Measurements from ENCODE around the gene SMAD6.
"Not testable (repeated sequence)": the region's sequence is repeated elsewhere in the genome, so short reads cannot be mapped to it uniquely, and the experiment has no call there.

The SMAD6 gene

DNA sequence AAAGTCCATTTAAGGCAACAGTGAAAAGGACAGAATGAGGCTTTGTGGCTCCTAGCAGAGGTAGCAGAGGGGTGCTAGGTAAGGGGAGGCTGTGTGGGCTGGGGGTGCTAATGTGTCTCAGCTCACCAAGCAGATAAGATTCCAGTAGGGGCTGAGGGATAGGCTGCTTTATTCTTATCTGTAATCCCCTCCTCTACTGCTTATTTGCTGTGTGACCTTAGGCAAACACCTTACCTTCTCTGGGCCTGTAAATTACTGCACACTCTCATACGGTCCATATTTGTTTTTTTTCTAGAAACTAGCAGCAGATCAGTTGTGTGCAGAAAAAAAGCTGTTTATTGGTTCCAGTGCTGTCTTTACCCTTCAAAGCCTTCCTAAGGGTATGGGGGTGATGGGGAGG lies 52.8 kb downstream of the SMAD6 start:
- H3K4me1 Mint-ChIP-seq: peaks cover 4% of the 10 kb centered on the region
- ATAC-seq (ENCODE audit: low read depth) (no peak), DNase-seq (ENCODE audit: low spot score in 2 of 2) (no peak)
- H3K27ac Mint-ChIP-seq: no peak overlapping the region
- no peak overlapping the region for H3K4me3 Mint-ChIP-seq
- H3K9me3 Mint-ChIP-seq: peaks cover 5% of the 10 kb centered on the region
- H3K36me3 Mint-ChIP-seq: peaks cover 6% of the 10 kb centered on the region
- peaks cover 15% of the 10 kb centered on the region for H3K27me3 Mint-ChIP-seq

DNA sequence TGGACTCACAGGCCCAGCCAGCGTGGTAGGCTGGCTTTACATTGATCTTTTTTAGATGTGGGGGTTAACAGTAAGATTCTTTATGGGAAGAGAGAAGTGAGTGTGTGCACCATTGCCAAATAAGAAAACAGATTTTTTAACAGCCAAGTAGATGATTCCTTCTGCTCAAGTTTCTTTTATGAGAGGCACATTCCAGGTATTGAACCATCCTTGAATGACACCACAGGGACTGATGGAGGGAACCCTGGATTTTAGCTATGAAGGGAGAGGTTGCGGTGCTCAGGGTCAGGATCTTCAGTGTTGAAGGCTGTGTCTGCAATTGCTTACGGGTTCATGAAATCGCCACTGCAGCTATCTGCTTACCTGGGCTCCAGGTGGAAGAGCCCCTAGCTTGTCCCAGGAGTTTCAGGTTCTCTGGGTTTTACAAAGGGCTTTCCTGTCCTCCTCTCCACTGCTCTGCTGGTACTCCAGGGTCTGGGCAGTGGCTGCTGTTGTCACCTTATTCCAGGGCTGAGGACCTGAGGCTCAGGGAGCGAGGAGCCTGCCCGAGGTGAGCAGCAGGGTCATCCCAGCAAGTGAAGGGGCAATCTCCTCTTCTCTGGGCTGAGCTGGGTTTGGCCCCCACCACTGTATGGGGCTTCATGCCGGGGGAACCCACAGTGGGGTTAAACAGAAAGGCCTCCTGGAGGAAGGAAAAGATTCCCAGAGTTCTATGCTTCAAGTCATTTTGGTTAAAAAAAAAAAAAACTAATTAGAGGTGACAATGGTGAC lies 53.4 kb downstream of the SMAD6 start:
- Mint-ChIP-seq H3K27ac (no peak overlapping the region), H3K4me3 (no peak overlapping the region), H3K27me3 (peaks cover 18% of the 10 kb centered on the region), H3K9me3 (peaks cover 5% of the 10 kb centered on the region), H3K36me3 (peaks cover 6% of the 10 kb centered on the region), H3K4me1 (peaks cover 4% of the 10 kb centered on the region)
- ATAC-seq (ENCODE audit: low read depth) (no peak), DNase-seq (ENCODE audit: low spot score in 2 of 2) (no peak)

DNA sequence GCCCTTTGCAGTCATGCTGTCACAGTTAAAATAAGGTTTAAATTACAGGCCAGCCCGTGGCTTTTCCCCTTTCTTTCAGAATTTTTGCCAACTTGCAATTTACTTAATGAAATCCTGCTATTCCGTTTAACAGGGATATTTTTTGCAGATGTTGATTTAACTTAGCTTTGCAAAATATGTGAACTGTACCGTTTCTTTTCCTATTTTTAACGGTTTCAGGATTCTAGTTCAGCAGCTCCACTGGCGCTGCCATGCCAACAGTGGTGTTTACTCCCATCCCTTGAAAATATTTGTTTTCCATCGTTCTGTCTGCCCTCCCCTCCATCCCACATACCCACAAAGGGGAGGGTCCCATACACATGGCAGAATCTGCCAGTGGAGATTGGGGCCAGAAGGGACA lies 54.3 kb downstream of the SMAD6 start:
- peaks cover 18% of the 10 kb centered on the region for H3K27me3 Mint-ChIP-seq
- peaks cover 5% of the 10 kb centered on the region for H3K9me3 Mint-ChIP-seq
- no peak for DNase-seq (ENCODE audit: low spot score in 2 of 2)
- H3K4me3 Mint-ChIP-seq: no peak overlapping the region
- no peak for ATAC-seq (ENCODE audit: low read depth)
- no peak overlapping the region for H3K27ac Mint-ChIP-seq
- H3K36me3 Mint-ChIP-seq: peaks cover 6% of the 10 kb centered on the region
- H3K4me1 Mint-ChIP-seq: peaks cover 4% of the 10 kb centered on the region

DNA sequence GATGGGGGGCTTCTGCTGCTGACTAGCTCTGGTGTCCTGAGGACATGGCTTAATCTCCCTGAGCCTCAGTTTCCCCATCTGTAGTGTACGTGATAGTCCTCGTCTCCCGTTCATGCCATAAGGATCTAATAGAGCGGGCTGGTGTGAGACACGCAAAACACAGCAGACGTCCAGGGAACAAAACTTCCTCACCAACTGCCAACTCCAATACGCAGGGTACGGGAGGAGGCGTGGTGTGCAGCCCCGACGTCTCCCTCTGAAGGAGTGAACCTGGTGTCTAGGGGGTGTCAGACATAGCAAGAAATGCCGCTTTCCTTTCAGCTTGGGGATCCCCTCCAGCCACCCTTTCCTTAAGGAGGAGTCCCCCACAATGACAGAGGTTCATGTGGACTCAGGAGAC lies 55.0 kb downstream of the SMAD6 start:
- H3K4me3 Mint-ChIP-seq: no peak overlapping the region
- peaks cover 18% of the 10 kb centered on the region for H3K27me3 Mint-ChIP-seq
- H3K9me3 Mint-ChIP-seq: peaks cover 5% of the 10 kb centered on the region
- ATAC-seq (ENCODE audit: low read depth) (no peak), DNase-seq (ENCODE audit: low spot score in 2 of 2) (no peak)
- H3K36me3 Mint-ChIP-seq: peaks cover 6% of the 10 kb centered on the region
- peaks cover 4% of the 10 kb centered on the region for H3K4me1 Mint-ChIP-seq
- H3K27ac Mint-ChIP-seq: no peak overlapping the region

DNA sequence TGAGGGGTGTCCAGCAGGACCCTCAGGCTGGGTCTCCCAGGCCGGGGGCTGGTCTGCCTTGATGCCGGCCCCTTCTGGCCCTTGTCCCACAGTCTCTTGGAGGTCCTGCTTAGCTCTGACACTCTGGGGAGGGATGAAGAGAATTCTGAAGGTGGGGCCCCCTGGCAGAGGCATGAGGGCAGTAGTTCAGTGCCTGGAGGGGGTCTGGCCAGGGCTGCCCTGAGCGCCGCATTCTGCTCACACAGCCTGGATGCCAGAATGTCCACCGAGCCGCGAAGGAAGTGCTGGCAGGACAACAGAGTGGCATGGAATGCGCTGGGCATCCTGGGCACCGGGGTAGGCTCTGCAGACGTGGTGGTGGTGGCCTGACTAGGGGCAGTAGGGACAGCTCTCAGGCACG lies 55.5 kb downstream of the SMAD6 start:
- no peak overlapping the region for H3K27ac Mint-ChIP-seq
- peaks cover 4% of the 10 kb centered on the region for H3K4me1 Mint-ChIP-seq
- peaks cover 6% of the 10 kb centered on the region for H3K36me3 Mint-ChIP-seq
- peaks cover 22% of the 10 kb centered on the region for H3K27me3 Mint-ChIP-seq
- no peak overlapping the region for H3K4me3 Mint-ChIP-seq
- peaks cover 5% of the 10 kb centered on the region for H3K9me3 Mint-ChIP-seq
- ATAC-seq (ENCODE audit: low read depth) (no peak), DNase-seq (ENCODE audit: low spot score in 2 of 2) (no peak)

DNA sequence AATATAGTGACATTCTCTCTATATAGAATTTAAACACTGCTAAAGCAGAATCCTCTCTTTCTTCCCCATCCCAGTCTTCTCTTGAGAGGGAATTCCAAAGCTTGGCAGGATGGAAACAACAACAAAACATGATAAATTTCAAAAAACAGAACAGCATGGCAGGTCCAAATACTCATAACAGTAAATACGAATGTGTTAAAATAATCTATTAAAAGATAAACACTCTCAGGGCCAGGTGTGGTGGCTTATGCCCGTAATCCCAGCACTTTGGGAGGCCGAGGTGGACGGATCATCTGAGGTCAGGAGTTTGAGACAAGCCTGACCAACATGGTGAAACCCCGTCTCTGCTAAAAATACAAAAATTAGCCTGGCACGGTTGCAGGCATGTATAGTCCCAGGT lies 56.2 kb downstream of the SMAD6 start:
- not testable (repeated sequence) for H3K9me3 Mint-ChIP-seq; H3K36me3 Mint-ChIP-seq; DNase-seq (ENCODE audit: low spot score in 2 of 2); H3K27ac Mint-ChIP-seq; H3K4me3 Mint-ChIP-seq; H3K4me1 Mint-ChIP-seq; ATAC-seq (ENCODE audit: low read depth)
- H3K27me3 Mint-ChIP-seq: peaks cover 24% of the 10 kb centered on the region

DNA sequence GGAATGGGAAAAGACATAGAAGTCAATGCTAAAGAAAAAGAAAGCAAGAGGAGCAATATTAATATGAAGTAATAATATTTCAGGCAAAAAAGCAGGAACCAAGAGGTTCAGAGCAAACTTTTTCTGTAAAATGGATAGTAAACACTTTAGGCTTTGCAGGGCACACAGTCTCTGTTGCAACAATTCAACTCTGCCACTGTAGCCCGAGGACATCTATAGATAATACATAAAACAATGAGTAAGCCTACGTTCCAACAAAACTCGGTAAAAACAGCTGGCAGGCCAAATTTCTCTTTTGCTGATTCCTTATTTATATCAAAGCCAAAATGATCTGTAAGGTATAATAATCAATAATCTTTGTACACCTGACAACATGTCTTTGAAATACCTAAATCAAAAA lies 56.8 kb downstream of the SMAD6 start:
- H3K9me3 Mint-ChIP-seq: peaks cover 5% of the 10 kb centered on the region
- peaks cover 6% of the 10 kb centered on the region for H3K36me3 Mint-ChIP-seq
- DNase-seq (ENCODE audit: low spot score in 2 of 2) (no peak), ATAC-seq (ENCODE audit: low read depth) (no peak)
- H3K27me3 Mint-ChIP-seq: peaks cover 25% of the 10 kb centered on the region
- H3K27ac Mint-ChIP-seq: no peak overlapping the region
- peaks cover 4% of the 10 kb centered on the region for H3K4me1 Mint-ChIP-seq
- no peak overlapping the region for H3K4me3 Mint-ChIP-seq

DNA sequence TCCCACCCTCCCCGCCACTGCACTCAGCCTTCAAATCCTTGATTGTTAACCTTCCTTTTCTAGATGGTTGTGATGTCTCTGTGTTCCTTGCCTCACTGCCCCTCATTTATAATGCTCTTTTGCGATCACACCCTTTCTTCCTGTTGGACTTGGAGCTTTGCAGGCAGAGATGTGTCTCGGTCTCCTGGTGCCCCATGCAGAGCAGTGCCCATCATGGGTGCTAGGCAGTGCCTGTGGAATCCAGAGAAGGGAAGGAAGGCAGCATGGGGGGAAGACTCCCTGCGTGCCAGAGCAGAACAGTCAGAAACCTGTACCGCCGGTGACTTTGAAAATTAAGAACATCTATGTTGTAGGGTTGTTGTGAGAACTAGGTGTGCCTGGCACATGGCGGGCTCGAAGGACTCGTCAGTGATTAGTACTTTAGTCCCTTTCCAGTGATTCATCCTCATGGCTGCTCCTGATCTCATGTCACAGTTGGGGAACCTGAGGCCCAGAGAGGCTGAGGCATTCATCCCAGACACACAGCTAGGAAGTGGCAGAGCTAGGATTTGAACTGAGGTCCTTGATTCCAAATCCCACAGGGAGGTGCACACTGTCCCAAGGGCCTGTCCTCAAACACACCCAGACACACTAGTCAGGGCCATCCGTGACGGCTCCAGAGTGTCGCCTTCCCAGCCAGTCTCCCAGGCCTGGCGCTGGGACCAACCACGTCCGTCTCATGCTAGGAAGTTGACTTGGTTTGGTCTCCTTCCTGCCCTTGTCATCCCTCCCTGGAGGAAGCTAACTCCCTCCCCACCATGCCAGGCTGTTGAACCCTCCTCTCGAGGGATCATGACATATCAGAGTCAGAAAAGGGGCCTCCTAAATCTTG lies 58.3 kb downstream of the SMAD6 start:
- Mint-ChIP-seq H3K4me3 (no peak overlapping the region), H3K27ac (no peak overlapping the region), H3K9me3 (peaks cover under 1% of the 10 kb centered on the region), H3K36me3 (peaks cover under 1% of the 10 kb centered on the region), H3K4me1 (no peaks in the 10 kb centered on the region), H3K27me3 (peaks cover 23% of the 10 kb centered on the region)
- ATAC-seq (ENCODE audit: low read depth) (no peak), DNase-seq (ENCODE audit: low spot score in 2 of 2) (no peak)

DNA sequence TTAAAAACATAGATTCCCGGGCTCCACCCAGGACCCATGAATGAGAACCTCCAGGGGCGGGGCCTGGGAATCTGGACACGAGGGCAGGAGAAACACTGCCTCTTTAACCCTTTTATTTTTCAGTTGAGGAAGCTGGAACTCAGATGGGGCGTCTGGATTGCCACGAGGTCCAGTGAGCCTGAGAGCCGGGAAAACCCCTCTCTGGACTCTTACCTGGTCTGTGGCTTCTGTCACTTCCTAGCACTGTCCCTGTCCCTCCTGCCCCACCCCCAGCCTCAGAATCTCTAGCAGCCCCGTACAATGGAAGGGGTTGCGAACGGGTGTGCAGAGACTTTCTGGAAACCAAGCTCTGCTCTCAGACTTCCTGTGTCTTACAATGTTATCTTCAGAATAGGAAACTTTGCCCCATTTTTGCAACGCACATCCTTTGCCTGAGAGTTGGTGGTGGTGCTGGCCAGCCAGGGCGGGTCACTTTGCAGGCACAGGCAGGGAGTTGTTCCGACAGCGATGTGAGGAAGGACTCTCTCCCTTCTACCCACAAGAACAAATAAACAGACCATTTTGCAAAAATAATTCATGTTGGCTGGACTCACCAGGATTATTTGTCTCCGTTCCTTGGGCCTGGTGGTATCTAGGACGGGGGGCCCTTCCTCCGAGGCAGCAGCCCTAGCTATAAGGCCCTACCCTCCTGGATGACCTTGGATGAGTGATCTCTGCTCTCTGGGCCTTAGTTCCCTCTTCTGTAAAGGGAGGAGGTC lies 59.1 kb downstream of the SMAD6 start:
- Mint-ChIP-seq H3K4me3 (no peak overlapping the region), H3K4me1 (peaks cover 8% of the 10 kb centered on the region), H3K9me3 (no peaks in the 10 kb centered on the region), H3K27me3 (peaks cover 29% of the 10 kb centered on the region), H3K27ac (no peak overlapping the region), H3K36me3 (no peaks in the 10 kb centered on the region)
- DNase-seq (ENCODE audit: low spot score in 2 of 2) (no peak), ATAC-seq (ENCODE audit: low read depth) (no peak)

DNA sequence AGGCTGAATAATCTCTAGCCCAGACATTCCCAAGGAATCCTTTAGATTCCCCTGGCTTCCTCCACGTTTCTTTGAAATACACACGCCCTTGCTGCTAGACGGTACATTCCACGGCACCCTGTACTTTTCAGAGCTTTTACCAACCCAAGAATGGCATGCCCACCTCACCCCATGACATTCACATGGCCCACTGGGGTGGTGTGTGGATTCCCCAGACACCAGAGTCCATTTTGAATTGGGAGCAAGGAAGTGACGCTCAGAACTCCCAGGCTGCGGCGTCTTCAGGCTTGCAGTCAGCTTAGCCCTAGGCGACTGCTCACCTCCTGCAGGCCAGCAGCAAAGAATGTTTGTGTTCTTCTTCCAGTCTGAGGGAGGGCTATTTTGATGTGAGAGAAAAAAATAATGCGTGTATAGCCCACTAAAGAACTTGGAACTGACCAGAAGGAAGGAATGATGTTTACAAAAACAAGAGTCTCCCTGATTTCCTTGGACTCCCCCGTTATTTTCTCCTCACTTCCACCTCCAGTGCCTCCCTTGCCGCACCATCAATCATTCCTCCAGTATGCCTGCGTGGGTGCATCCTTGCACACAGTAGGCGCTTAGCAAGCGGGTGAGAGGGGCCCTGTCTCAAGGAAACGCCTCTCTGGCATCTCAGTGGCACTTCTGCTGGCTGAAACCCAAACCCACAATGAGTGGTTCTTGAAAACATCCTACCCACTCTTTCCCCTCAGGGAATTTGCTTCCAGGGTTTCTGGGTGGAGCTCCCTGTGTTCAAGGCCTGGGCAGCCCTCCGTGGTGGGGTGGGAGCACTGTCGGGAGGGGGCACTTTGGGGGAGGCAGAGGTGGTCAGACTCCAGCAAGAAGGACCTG lies 59.9 kb downstream of the SMAD6 start:
- H3K27ac Mint-ChIP-seq: no peak overlapping the region
- no peak for DNase-seq (ENCODE audit: low spot score in 2 of 2)
- H3K4me1 Mint-ChIP-seq: peaks cover 8% of the 10 kb centered on the region
- H3K9me3 Mint-ChIP-seq: no peaks in the 10 kb centered on the region
- H3K36me3 Mint-ChIP-seq: no peaks in the 10 kb centered on the region
- ATAC-seq (ENCODE audit: low read depth): no peak
- H3K27me3 Mint-ChIP-seq: peaks cover 32% of the 10 kb centered on the region
- no peak overlapping the region for H3K4me3 Mint-ChIP-seq

DNA sequence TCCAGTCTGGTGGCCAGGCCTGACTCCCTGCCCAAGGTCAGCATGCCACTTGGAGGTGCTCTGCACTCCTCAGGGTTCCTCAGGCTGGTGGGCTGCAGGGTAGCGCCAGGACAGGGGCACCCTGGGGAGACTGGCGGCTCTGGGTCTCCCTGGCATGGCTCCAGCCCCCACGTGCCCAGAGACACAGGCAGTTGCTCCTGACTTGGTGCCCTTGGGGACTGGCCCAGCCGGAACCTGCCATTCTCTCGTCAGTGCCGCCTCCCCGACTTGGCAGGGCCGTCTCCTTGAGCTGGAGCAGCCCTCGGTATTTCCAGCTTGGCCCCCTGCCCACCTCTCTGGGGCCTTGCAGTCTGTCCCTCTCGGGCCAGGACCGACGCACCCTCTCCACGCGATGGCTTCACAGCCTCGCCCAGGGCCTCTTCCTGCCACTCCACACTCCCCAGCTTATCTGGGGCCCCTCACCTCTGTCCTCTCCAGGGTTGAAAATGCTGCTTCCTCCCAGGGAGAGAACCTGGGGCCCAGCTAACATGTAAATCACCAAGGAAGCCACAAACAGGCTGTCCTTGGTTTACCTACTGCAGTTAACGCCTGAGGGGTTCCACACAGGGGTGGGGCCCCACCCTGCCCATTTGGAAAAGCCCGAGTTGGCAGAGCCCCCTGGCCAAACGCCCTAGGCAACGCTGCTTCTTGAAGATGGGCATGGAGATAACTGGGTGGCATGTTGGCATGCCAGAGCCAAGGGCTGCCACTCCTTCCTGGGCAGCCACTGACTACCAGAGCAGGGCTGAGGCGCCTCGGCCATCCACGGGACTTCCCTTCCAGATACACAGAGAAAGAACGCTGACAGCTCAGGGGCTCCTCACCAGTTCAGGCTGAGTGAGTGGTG lies 61.4 kb downstream of the SMAD6 start:
- Mint-ChIP-seq H3K4me1 (peaks cover 8% of the 10 kb centered on the region), H3K4me3 (no peak overlapping the region), H3K36me3 (no peaks in the 10 kb centered on the region), H3K27me3 (peaks cover 32% of the 10 kb centered on the region), H3K9me3 (no peaks in the 10 kb centered on the region), H3K27ac (no peak overlapping the region)
- DNase-seq (ENCODE audit: low spot score in 2 of 2): no peak
- no peak for ATAC-seq (ENCODE audit: low read depth)

DNA sequence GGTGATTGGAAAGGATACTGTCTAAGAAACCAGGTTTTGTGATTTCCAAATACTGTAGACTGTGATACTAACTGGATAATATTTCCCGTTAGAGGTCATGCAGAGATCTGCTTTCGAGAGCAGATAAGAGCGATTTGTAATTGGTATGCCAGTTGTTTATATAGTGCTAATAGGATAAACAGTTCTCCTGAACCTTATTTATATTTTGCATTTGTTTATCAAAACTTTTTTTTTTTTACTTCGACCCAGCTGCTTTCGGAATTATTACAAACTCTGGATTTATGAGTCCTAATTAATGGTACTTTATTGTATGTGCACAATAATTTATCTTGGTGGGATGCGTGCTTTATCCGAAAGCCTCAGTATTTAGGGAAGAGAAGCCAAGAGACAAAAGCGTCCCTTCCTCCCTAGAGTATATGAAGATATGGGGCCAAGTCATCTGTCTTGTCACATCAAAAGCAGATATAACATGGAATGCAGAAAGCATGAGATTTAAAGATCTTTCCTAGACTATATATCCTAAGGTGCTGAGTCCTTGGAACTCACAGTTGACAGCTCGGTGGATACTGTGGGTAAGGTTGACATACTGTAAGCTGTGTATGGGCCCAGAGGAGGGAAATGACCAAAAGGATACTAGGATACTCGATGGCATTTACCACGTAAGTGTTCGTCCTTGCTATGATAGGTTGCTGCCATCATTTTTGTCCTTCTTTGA lies 62.2 kb downstream of the SMAD6 start:
- Mint-ChIP-seq H3K4me1 (peaks cover 8% of the 10 kb centered on the region), H3K36me3 (no peaks in the 10 kb centered on the region), H3K4me3 (no peak overlapping the region), H3K27me3 (peaks cover 31% of the 10 kb centered on the region), H3K27ac (no peak overlapping the region), H3K9me3 (no peaks in the 10 kb centered on the region)
- DNase-seq (ENCODE audit: low spot score in 2 of 2) (no peak), ATAC-seq (ENCODE audit: low read depth) (no peak)

Measured in memory B cell (primary cell).